ENCODE data around the gene PRR16.

The PRR16 gene

DNA sequence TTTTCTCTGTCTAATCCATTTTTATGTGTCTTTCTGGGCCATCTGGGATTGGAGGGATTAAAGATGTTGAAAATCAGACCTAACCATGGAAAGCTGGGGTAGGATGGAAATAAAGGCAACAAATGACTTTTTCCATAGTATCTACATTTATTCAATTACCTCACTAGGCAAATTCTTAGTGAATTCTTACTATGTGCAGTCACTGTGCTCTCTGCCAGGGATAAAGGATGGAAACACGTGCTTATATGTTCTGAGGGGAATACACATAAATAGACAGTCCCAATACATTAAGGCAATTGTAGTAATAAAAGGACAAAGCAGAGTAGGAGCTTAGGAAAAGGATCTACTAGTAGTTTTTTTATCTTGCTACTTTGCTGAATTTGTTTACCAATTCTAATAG, 214.2 kb downstream of the PRR16 start:
- DNase-seq (ENCODE audit: low read depth in 1 of 2, low spot score in 1 of 2) = no peak
- H3K27ac ChIP-seq (replicated peaks) = no peak overlapping the region
- no peak overlapping the region for H3K4me3 ChIP-seq (replicated peaks; ENCODE audit: insufficient read depth, low read length)
- H3K27me3 ChIP-seq (ENCODE audit: insufficient read depth, poor library complexity, severe bottlenecking) = no peaks in the 10 kb centered on the region
- TF ChIP-seq SPI1 (IDR thresholded peaks at IDR 0.05; ENCODE audit: borderline replicate concordance, low read depth) = no peak
- no peak for TF ChIP-seq POLR2AphosphoS5 (IDR thresholded peaks at IDR 0.05; ENCODE audit: low read depth)
- TF ChIP-seq, protein P1, sequence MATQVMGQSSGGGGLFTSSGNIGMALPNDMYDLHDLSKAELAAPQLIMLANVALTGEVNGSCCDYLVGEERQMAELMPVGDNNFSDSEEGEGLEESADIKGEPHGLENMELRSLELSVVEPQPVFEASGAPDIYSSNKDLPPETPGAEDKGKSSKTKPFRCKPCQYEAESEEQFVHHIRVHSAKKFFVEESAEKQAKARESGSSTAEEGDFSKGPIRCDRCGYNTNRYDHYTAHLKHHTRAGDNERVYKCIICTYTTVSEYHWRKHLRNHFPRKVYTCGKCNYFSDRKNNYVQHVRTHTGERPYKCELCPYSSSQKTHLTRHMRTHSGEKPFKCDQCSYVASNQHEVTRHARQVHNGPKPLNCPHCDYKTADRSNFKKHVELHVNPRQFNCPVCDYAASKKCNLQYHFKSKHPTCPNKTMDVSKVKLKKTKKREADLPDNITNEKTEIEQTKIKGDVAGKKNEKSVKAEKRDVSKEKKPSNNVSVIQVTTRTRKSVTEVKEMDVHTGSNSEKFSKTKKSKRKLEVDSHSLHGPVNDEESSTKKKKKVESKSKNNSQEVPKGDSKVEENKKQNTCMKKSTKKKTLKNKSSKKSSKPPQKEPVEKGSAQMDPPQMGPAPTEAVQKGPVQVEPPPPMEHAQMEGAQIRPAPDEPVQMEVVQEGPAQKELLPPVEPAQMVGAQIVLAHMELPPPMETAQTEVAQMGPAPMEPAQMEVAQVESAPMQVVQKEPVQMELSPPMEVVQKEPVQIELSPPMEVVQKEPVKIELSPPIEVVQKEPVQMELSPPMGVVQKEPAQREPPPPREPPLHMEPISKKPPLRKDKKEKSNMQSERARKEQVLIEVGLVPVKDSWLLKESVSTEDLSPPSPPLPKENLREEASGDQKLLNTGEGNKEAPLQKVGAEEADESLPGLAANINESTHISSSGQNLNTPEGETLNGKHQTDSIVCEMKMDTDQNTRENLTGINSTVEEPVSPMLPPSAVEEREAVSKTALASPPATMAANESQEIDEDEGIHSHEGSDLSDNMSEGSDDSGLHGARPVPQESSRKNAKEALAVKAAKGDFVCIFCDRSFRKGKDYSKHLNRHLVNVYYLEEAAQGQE (IDR thresholded peaks at IDR 0.05; ENCODE audit: insufficient replicate concordance, low read depth) = no peak
- TF ChIP-seq, protein P2, sequence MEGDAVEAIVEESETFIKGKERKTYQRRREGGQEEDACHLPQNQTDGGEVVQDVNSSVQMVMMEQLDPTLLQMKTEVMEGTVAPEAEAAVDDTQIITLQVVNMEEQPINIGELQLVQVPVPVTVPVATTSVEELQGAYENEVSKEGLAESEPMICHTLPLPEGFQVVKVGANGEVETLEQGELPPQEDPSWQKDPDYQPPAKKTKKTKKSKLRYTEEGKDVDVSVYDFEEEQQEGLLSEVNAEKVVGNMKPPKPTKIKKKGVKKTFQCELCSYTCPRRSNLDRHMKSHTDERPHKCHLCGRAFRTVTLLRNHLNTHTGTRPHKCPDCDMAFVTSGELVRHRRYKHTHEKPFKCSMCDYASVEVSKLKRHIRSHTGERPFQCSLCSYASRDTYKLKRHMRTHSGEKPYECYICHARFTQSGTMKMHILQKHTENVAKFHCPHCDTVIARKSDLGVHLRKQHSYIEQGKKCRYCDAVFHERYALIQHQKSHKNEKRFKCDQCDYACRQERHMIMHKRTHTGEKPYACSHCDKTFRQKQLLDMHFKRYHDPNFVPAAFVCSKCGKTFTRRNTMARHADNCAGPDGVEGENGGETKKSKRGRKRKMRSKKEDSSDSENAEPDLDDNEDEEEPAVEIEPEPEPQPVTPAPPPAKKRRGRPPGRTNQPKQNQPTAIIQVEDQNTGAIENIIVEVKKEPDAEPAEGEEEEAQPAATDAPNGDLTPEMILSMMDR (IDR thresholded peaks at IDR 0.05; ENCODE audit: insufficient read depth, low read length) = no peak
- no peak for TF ChIP-seq GABPA (IDR thresholded peaks at IDR 0.05; ENCODE audit: low read depth)

DNA sequence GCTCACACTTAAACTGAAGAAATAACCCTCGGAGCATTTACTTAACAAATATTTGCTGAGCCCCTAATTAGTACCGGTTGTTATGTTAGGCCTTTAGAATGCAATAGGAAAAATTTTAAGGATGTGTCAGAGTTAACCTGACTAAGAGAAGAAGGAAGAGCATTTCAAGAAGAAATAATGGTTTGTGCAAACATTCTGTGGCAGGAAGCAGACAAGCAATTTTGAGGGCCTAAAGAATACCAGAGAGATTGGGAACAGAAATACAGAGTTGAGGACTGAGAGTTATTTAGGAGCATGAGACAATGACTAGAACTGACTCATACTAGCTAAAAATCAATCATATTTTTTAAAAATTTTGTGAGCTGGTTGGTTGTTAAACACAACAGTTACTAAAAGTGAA, 218.8 kb downstream of the PRR16 start:
- Histone ChIP-seq H3K27me3 (ENCODE audit: insufficient read depth, poor library complexity, severe bottlenecking) (no peaks in the 10 kb centered on the region), H3K27ac (replicated peaks) (no peak overlapping the region), H3K4me3 (replicated peaks; ENCODE audit: insufficient read depth, low read length) (no peak overlapping the region)
- TF ChIP-seq SPI1 (IDR thresholded peaks at IDR 0.05; ENCODE audit: borderline replicate concordance, low read depth) = no peak
- TF ChIP-seq, protein P1 (IDR thresholded peaks at IDR 0.05; ENCODE audit: insufficient replicate concordance, low read depth) = no peak
- no peak for DNase-seq (ENCODE audit: low read depth in 1 of 2, low spot score in 1 of 2)

DNA sequence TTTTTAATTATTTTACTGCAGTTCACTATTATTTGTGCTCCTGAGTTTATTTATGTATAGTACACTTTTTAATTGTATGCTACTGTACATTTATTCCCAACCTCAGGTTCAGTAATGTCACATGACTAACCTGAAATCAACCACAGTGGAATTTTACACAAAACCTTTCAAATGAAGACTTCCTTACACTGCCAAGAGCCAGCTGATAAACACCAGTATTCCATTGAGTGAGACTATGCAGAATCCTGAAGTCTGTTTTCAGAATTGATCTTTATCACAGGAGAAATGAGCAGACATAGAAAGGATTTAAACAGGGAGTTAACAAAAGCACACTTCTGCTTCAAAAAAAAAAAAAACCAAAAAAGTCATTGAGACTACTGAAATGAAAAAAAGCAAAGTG, 219.5 kb downstream of the PRR16 start:
- TF ChIP-seq, protein P1 (IDR thresholded peaks at IDR 0.05; ENCODE audit: insufficient replicate concordance, low read depth) = no peak
- TF ChIP-seq, protein P2 (IDR thresholded peaks at IDR 0.05; ENCODE audit: insufficient read depth, low read length) = no peak
- no peak for TF ChIP-seq GABPA (IDR thresholded peaks at IDR 0.05; ENCODE audit: low read depth)
- no peak for TF ChIP-seq POLR2AphosphoS5 (IDR thresholded peaks at IDR 0.05; ENCODE audit: low read depth)
- TF ChIP-seq SPI1 (IDR thresholded peaks at IDR 0.05; ENCODE audit: borderline replicate concordance, low read depth) = no peak
- no peak for DNase-seq (ENCODE audit: low read depth in 1 of 2, low spot score in 1 of 2)
- Histone ChIP-seq H3K27ac (replicated peaks) (no peak overlapping the region), H3K27me3 (ENCODE audit: insufficient read depth, poor library complexity, severe bottlenecking) (no peaks in the 10 kb centered on the region), H3K4me3 (replicated peaks; ENCODE audit: insufficient read depth, low read length) (no peak overlapping the region)

DNA sequence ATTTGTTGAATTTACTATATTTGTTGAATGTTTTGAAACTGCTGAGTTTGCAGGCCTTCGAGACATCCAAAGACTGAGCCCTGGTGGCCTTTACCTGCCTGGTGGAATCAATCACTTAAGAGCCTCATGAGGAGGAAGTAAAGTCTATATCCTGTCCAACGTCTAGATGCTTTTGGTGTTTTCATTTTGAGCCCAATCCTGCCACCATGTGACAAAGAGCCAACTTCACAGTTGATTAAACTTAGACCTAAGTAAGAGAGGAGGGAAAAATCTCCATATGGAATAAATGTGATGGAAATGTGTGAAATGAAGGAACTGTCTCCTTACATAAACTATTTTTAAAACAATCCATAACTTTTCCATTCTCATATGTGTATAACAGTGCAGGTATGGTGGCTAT, 220.1 kb downstream of the PRR16 start:
- Histone ChIP-seq H3K4me3 (replicated peaks; ENCODE audit: insufficient read depth, low read length) (no peak overlapping the region), H3K27ac (replicated peaks) (no peak overlapping the region), H3K27me3 (ENCODE audit: insufficient read depth, poor library complexity, severe bottlenecking) (no peaks in the 10 kb centered on the region)
- DNase-seq (ENCODE audit: low read depth in 1 of 2, low spot score in 1 of 2) = no peak
- TF ChIP-seq, protein P1 (IDR thresholded peaks at IDR 0.05; ENCODE audit: insufficient replicate concordance, low read depth) = no peak
- TF ChIP-seq SPI1 (IDR thresholded peaks at IDR 0.05; ENCODE audit: borderline replicate concordance, low read depth) = no peak
- TF ChIP-seq, protein P2 (IDR thresholded peaks at IDR 0.05; ENCODE audit: insufficient read depth, low read length) = no peak
- TF ChIP-seq GABPA (IDR thresholded peaks at IDR 0.05; ENCODE audit: low read depth) = no peak
- no peak for TF ChIP-seq POLR2AphosphoS5 (IDR thresholded peaks at IDR 0.05; ENCODE audit: low read depth)
